H1 (cell line): ENCODE results near the gene SLC25A21. TPM values are rescaled to one million over a fixed set of nuclear protein-coding genes. Genes with fewer than 3 reads are reported as not detected.

Source experiments
- CTCF ChIA-PET: fragments of 300-600 bp; sonication (Branson Sonifier 250); formaldehyde crosslinking; loops from one replicate; lab custom pipeline; 2021; ENCODE audit not compliant: partially characterized antibody; lab: Charles Lee
- POLR2A ChIA-PET: fragments of 300-600 bp; sonication (Branson Sonifier 250); formaldehyde crosslinking; loops from one replicate; lab custom pipeline; 2021; ENCODE audit warnings: inconsistent platforms; ENCODE audit not compliant: partially characterized antibody; lab: Charles Lee
- DNase-seq, 2 experiments: peaks; one replicate each; pipeline versions ENCODE4 v3.0.0 to v3.0.0-alpha.2; 2010 to 2022; ENCODE audit warnings: low spot score in 2 of 2, low read depth in 1 of 2, mixed read lengths in 1 of 2
- FAIRE-seq: peaks from 2 replicates; lab custom pipeline; 2011; peaks lifted over from hg19 to GRCh38; lab: Jason Lieb, UNC
- H2AFZ ChIP-seq: 2 replicates; pipeline ENCODE4 v1.8.1; 2012; ENCODE audit warnings: low read length, inconsistent platforms
- H2AK5ac ChIP-seq: 2 replicates; pipeline ENCODE4 v1.6.1; 2013; ENCODE audit warnings: low read depth, low read length
- H2BK120ac ChIP-seq: replicated peaks from 2 replicates; pipeline ENCODE3; 2013; ENCODE audit warnings: low read depth, low read length, inconsistent platforms
- H2BK12ac ChIP-seq: 2 replicates; pipeline ENCODE4 v1.6.1; 2013; ENCODE audit warnings: low read depth, low read length
- H2BK15ac ChIP-seq: 2 replicates; pipeline ENCODE4 v1.6.1; 2013; ENCODE audit warnings: low read length
- H2BK20ac ChIP-seq: 2 replicates; pipeline ENCODE4 v1.6.1; 2013; ENCODE audit warnings: low read length
- H2BK5ac ChIP-seq: 2 replicates; pipeline ENCODE4 v1.6.1; 2013; ENCODE audit warnings: low read depth, low read length
- H3K14ac ChIP-seq: 2 replicates; pipeline ENCODE4 v1.6.1; 2013; ENCODE audit warnings: inconsistent platforms; ENCODE audit not compliant: insufficient read length
- H3K18ac ChIP-seq: 2 replicates; pipeline ENCODE4 v1.6.1; 2013; ENCODE audit warnings: low read length; ENCODE audit errors: extremely low read depth
- H3K23ac ChIP-seq: 2 replicates; pipeline ENCODE4 v1.6.1; 2013; ENCODE audit warnings: inconsistent platforms; ENCODE audit not compliant: insufficient read length
- H3K23me2 ChIP-seq: 2 replicates; pipeline ENCODE4 v1.6.1; 2013; ENCODE audit warnings: low read depth, low read length
- H3K27ac ChIP-seq: 2 replicates; pipeline ENCODE4 v1.6.1; 2011; ENCODE audit warnings: low read depth, low read length, inconsistent platforms
- H3K27me3 ChIP-seq, 4 experiments: replicated peaks in 1 of 4; 1 replicate in 1 of 4; 2 replicates in 3 of 4; pipeline versions ENCODE4 v1.6.1 to v1.8.1; 2011 to 2013; ENCODE audit warnings: low read length in 3 of 4, mild to moderate bottlenecking in 3 of 4, inconsistent platforms in 2 of 4, mixed read lengths in 2 of 4, moderate library complexity in 1 of 4; ENCODE audit not compliant: control insufficient read depth in 3 of 4, insufficient read depth in 3 of 4; ENCODE audit errors: extremely low read depth in 1 of 4
- H3K36me3 ChIP-seq, 4 experiments: 2 replicates each; pipeline versions ENCODE4 v1.6.1 to v1.8.1; 2011 to 2013; ENCODE audit warnings: mild to moderate bottlenecking in 4 of 4, low read length in 3 of 4, moderate library complexity in 2 of 4, control low read depth in 1 of 4, inconsistent platforms in 1 of 4; ENCODE audit not compliant: insufficient read depth in 4 of 4, control insufficient read depth in 2 of 4
- H3K4ac ChIP-seq: replicated peaks from 2 replicates; pipeline ENCODE3; 2013; ENCODE audit warnings: low read length, low read depth, mixed read lengths, inconsistent platforms; ENCODE audit not compliant: insufficient read length
- H3K4me1 ChIP-seq, 4 experiments: replicated peaks in 1 of 4; 1 replicate in 1 of 4; 2 replicates in 3 of 4; pipeline versions ENCODE4 v1.6.1 to v1.8.1; 2011 to 2013; ENCODE audit warnings: low read length in 3 of 4, inconsistent platforms in 2 of 4, mixed read lengths in 1 of 4; ENCODE audit not compliant: insufficient read depth in 4 of 4, control insufficient read depth in 3 of 4
- H3K4me2 ChIP-seq, 2 experiments: 2 replicates each; pipeline versions ENCODE4 v1.6.1 to v1.8.1; 2011 to 2013; ENCODE audit warnings: low read depth in 2 of 2, low read length in 2 of 2, control low read depth in 1 of 2, inconsistent platforms in 1 of 2, mild to moderate bottlenecking in 1 of 2; ENCODE audit not compliant: insufficient read depth in 1 of 2
- H3K4me3 ChIP-seq, 4 experiments: fragments of 200-600, 300-600 bp in 1 of 4; sonication (generic), shearing (Covaris generic), sonication (Bioruptor Twin) in 1 of 4; 2 replicates each; pipeline versions ENCODE4 v1.5.1 to v1.8.1; 2011 to 2016; ENCODE audit warnings: low read length in 4 of 4, low read depth in 3 of 4, control low read depth in 2 of 4, inconsistent platforms in 2 of 4, mild to moderate bottlenecking in 2 of 4, mixed read lengths in 1 of 4, moderate library complexity in 1 of 4; ENCODE audit not compliant: insufficient read depth in 2 of 4; ENCODE audit errors: extremely low read depth in 1 of 4
- H3K56ac ChIP-seq: replicated peaks from 2 replicates; pipeline ENCODE3; 2013; ENCODE audit warnings: low read depth, mild to moderate bottlenecking, mixed read lengths, low read length, inconsistent platforms; ENCODE audit not compliant: insufficient read length
- H3K79me1 ChIP-seq: 2 replicates; pipeline ENCODE4 v1.6.1; 2013; ENCODE audit warnings: low read depth, low read length, control low read depth
- H3K79me2 ChIP-seq, 2 experiments: 2 replicates each; pipeline versions ENCODE4 v1.6.1 to v1.8.1; 2012 to 2013; ENCODE audit warnings: low read length in 2 of 2, mild to moderate bottlenecking in 2 of 2, inconsistent platforms in 1 of 2; ENCODE audit not compliant: insufficient read depth in 2 of 2, control insufficient read depth in 1 of 2
- H3K9ac ChIP-seq, 4 experiments: replicated peaks in 1 of 4; 1 replicate in 1 of 4; 2 replicates in 3 of 4; pipeline versions ENCODE4 v1.6.1 to v1.8.1; 2011 to 2013; ENCODE audit warnings: low read depth in 3 of 4, low read length in 3 of 4, control low read depth in 2 of 4, mild to moderate bottlenecking in 2 of 4, moderate library complexity in 2 of 4, inconsistent platforms in 1 of 4; ENCODE audit errors: extremely low read depth in 1 of 4
- H3K9me3 ChIP-seq, 2 experiments: 2 replicates each; pipeline versions ENCODE4 v1.6.1 to v1.8.1; 2012 to 2013; ENCODE audit warnings: mild to moderate bottlenecking in 2 of 2, moderate library complexity in 2 of 2, control low read depth in 1 of 2, inconsistent platforms in 1 of 2, low read depth in 1 of 2, low read length in 1 of 2, mixed read lengths in 1 of 2; ENCODE audit not compliant: insufficient read depth in 2 of 2
- H4K20me1 ChIP-seq, 2 experiments: replicated peaks in 1 of 2; 2 replicates each; pipeline versions ENCODE3 to v1.8.1; 2011 to 2013; ENCODE audit warnings: inconsistent platforms in 2 of 2, low read length in 2 of 2, mild to moderate bottlenecking in 1 of 2; ENCODE audit not compliant: insufficient read depth in 2 of 2, control insufficient read depth in 1 of 2
- H4K5ac ChIP-seq: 2 replicates; pipeline ENCODE4 v1.6.1; 2013; ENCODE audit warnings: low read length, low read depth, mixed read lengths, inconsistent platforms; ENCODE audit not compliant: insufficient read length
- H4K8ac ChIP-seq: 2 replicates; pipeline ENCODE4 v1.8.0; 2013; ENCODE audit warnings: mild to moderate bottlenecking, moderate library complexity, low read length, inconsistent platforms; ENCODE audit not compliant: insufficient read depth; ENCODE audit errors: extremely low read depth
- H4K91ac ChIP-seq: replicated peaks from 2 replicates; pipeline ENCODE3; 2013; ENCODE audit warnings: low read length, mixed read lengths, inconsistent platforms; ENCODE audit not compliant: insufficient read length
- BACH1 ChIP-seq: IDR thresholded peaks from 2 replicates; pipeline ENCODE4 v1.6.1; 2012; ENCODE audit warnings: low read length, improper control_type of control experiment
- CEBPB ChIP-seq: IDR thresholded peaks from 2 replicates; pipeline ENCODE4 v1.6.1; 2012; ENCODE audit warnings: low read depth, low read length
- JUN ChIP-seq: IDR thresholded peaks from 2 replicates; pipeline ENCODE4 v1.6.1; 2011; ENCODE audit warnings: low read depth, mild to moderate bottlenecking, improper control_type of control experiment, low read length
- KDM4A ChIP-seq: IDR thresholded peaks from one replicate; pipeline ENCODE4 v1.7.1; 2012; ENCODE audit warnings: low read depth, mild to moderate bottlenecking, moderate library complexity, low read length, inconsistent platforms; ENCODE audit not compliant: severe bottlenecking
- KDM5A ChIP-seq: fragments of 200-600 bp; IDR thresholded peaks from 2 replicates; pipeline ENCODE4 v1.7.1; 2012; ENCODE audit warnings: mild to moderate bottlenecking, low read length, inconsistent platforms, mixed read lengths
- POLR2AphosphoS5 ChIP-seq: IDR thresholded peaks from 2 replicates; pipeline ENCODE4 v1.6.1; 2011; ENCODE audit warnings: low read depth, low read length
- SIN3A ChIP-seq, 2 experiments: IDR thresholded peaks in 1 of 2; conservative IDR thresholded peaks in 1 of 2; 2 replicates each; pipeline ENCODE4 v1.6.1; 2011 to 2012; ENCODE audit warnings: low read length in 2 of 2, improper control_type of control experiment in 1 of 2, low read depth in 1 of 2, mild to moderate bottlenecking in 1 of 2
- ZNF274 ChIP-seq: IDR thresholded peaks from 2 replicates; pipeline ENCODE4 v1.7.0; 2012; ENCODE audit warnings: low read length, borderline replicate concordance; ENCODE audit errors: extremely low read depth
- polyA plus RNA-seq, 7 experiments: library from polyadenylated mRNA; depleted of rRNA in 3 of 7; stranded (reverse) in 5 of 7; unstranded in 2 of 7; fragments of >200 nt in 5 of 7; fragments of 200-250 nt in 2 of 7; gene quantifications; 1 replicate in 5 of 7; 2 replicates in 1 of 7; 4 replicates in 1 of 7; pipeline versions ENCODE4 v1.2.1 to v1.2.3, GENCODE V29; 2011 to 2013; ENCODE audit warnings: missing spikeins in 2 of 7, mixed read lengths in 2 of 7
- total RNA-seq: library from RNA; stranded (reverse); fragmentation: NEBNext Ultra II Directional; extraction: Animal tissue kit (Norgen Biotek cat#: 25700); gene quantifications from 2 replicates; pipeline ENCODE4 v1.2.1, GENCODE V29; 2021

Gene SLC25A21
- total and polyA plus RNA-seq, 2 of the 8 experiments (the other 6 are each of a cell fraction or from before 2014, with no cell fraction given): 6.9 to 15.7 TPM

GRCh38 chr14:36724162-36724561 lies 448.2 kb downstream of the SLC25A21 start:
- Histone ChIP-seq H3K23ac (no peak overlapping the region), H3K56ac (no peak overlapping the region), H3K4me2 (no peak overlapping the region), H2AK5ac (no peak overlapping the region), H3K36me3 (no peaks in the 10 kb centered on the region), H2AFZ (no peak overlapping the region), H2BK12ac (no peak overlapping the region), H3K27me3 (no peaks in the 10 kb centered on the region), H3K4ac (no peak overlapping the region), H3K4me3 (no peak overlapping the region), H2BK20ac (no peak overlapping the region), H3K4me1 (no peaks in the 10 kb centered on the region), H3K9ac (no peak overlapping the region), H3K27ac (no peak overlapping the region), H2BK120ac (no peak overlapping the region), H2BK5ac (no peak overlapping the region), H2BK15ac (no peak overlapping the region), H4K8ac (no peak overlapping the region), H3K79me2 (no peaks in the 10 kb centered on the region), H3K23me2 (no peaks in the 10 kb centered on the region), H3K14ac (no peak overlapping the region), H3K18ac (no peak overlapping the region), H3K9me3 (no peaks in the 10 kb centered on the region), H4K91ac (no peak overlapping the region), H4K5ac (no peak overlapping the region), H3K79me1 (no peaks in the 10 kb centered on the region), H4K20me1 (no peaks in the 10 kb centered on the region)
- no peak for FAIRE-seq
- ChIA-PET POLR2A (no interaction called here), CTCF (interaction anchor here (0.6 to 6.5 kb wide), 5 partner anchors 8 to 119 kb away, joined by 3 to 43 read pairs (median 3); no protein-coding TSS in a partner anchor)
- DNase-seq: no peak
- TF ChIP-seq ZNF274: no peak
- no peak for TF ChIP-seq BACH1
- TF ChIP-seq SIN3A (conservative IDR thresholded peaks at IDR 0.05 in 1 of 2, IDR thresholded peaks at IDR 0.05 in 1 of 2; ENCODE audit: low read depth in 1 of 2, low read length in 2 of 2): no peak
- TF ChIP-seq POLR2AphosphoS5: no peak
- TF ChIP-seq KDM5A: no peak
- TF ChIP-seq CEBPB: no peak
- no peak for TF ChIP-seq JUN
- no peak for TF ChIP-seq KDM4A
